ENCODE data around the gene TBC1D1.
A peak's percentile ranks its signal among the peaks of the same experiment; 100 is the strongest.

The TBC1D1 gene

GRCh38 chr4:38102957-38103588, 212.2 kb downstream of the TBC1D1 start:
- peak; percentile 81 for DNase-seq (ENCODE audit: low read depth)
- no peak overlapping the region for H3K4me3 ChIP-seq (ENCODE audit: low read depth, low read length)
- TF ChIP-seq, protein P1, sequence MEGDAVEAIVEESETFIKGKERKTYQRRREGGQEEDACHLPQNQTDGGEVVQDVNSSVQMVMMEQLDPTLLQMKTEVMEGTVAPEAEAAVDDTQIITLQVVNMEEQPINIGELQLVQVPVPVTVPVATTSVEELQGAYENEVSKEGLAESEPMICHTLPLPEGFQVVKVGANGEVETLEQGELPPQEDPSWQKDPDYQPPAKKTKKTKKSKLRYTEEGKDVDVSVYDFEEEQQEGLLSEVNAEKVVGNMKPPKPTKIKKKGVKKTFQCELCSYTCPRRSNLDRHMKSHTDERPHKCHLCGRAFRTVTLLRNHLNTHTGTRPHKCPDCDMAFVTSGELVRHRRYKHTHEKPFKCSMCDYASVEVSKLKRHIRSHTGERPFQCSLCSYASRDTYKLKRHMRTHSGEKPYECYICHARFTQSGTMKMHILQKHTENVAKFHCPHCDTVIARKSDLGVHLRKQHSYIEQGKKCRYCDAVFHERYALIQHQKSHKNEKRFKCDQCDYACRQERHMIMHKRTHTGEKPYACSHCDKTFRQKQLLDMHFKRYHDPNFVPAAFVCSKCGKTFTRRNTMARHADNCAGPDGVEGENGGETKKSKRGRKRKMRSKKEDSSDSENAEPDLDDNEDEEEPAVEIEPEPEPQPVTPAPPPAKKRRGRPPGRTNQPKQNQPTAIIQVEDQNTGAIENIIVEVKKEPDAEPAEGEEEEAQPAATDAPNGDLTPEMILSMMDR (IDR thresholded peaks at IDR 0.05; ENCODE audit: control insufficient read depth, extremely low read depth, insufficient read depth) = no peak

DNA sequence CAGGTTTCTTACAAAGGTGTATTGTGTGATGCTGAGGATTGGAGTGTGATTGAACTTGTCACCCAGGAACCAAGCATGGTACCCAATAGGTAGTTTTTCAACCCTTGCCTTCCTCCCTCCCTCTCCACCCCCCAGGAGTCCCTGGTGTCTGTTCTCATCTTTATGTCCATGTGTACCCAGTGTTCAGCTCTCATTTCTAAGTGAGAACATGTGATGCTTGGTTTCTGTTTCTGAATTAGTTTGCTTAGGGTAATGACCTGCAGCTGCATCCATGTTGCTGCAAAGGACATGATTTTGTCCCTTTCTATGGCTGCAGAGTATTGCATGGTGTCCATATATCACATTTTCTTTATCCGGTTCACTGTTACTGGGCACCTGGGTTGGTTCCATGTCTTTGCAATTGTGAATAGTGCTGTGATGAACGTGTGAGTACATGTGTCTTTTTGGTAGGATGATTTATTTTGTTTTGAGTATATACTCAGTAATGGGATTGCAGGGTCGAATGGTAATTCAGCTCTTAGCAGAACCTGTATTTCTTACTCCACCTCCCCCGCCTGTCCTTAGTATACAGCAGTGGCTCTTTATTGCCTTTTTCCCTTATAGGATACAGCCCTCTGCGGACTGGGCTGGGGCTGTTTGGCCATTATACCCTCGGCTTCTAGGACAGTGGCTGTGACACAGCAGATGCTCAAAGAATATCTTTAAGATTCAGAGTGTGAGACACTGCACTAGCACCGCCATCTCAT, 214.8 kb downstream of the TBC1D1 start:
- TF ChIP-seq, protein P1 (IDR thresholded peaks at IDR 0.05; ENCODE audit: control insufficient read depth, extremely low read depth, insufficient read depth) = no peak
- no peak overlapping the region for H3K4me3 ChIP-seq (ENCODE audit: low read depth, low read length)
- DNase-seq (ENCODE audit: low read depth) = no peak

DNA sequence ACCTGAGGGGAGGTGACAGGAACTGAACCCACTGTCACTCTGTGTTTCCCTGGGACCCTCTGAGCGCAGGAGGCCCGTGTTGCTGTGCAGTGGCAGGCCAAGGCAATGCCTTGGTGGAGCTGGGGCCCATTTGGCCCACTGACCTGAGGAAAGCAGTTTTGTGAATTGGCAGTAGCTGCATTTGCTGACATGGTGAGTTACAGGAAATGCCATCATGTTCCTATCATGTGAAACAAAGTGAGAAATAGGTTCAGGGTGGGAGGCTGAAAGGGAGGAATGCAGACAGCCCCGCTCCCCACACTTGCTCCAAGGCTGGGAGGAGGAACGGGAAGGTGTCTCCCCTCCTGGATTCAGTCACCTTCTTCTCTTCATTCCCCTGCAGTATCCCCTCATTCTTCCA, 215.4 kb downstream of the TBC1D1 start:
- DNase-seq (ENCODE audit: low read depth) = no peak

DNA sequence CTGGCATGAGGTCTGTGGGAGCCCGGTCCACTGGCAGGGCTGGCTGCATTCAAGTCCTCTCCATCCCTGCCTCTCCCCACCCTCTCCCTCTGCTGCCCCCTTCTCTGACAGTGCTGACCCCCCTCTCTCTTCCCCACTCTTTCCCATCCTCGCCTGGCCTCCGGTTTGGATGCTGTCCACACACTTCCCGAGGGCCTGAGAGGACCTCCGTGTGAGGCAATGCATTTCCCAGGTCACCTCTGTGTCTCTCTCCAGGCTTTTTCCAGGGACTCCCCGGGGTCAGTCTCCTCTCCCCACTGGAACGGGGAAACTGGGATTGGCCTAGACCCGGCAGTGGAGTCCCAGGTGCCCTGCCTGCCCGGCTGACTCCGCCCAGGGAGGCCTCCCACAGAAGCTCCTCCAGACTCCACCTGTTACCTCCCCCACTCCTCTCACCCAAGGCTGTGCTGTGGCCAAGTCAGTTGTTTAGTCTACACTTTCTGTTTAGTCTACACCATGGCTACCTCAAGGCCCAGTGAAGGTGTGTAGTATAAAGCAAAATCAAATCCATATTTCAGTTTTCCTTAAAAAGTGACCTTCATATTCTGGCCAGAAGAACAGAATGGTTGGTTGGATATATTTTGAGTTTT, 216.1 kb downstream of the TBC1D1 start:
- TF ChIP-seq, protein P1 (IDR thresholded peaks at IDR 0.05; ENCODE audit: control insufficient read depth, extremely low read depth, insufficient read depth) = no peak
- H3K4me3 ChIP-seq (ENCODE audit: low read depth, low read length) = no peak overlapping the region
- no peak for DNase-seq (ENCODE audit: low read depth)

More for the DNA sequence above, 215.4 kb downstream of the TBC1D1 start:
- H3K4me3 ChIP-seq (ENCODE audit: low read depth, low read length) = no peak overlapping the region
- TF ChIP-seq, protein P1 (IDR thresholded peaks at IDR 0.05; ENCODE audit: control insufficient read depth, extremely low read depth, insufficient read depth) = no peak

- TF ChIP-seq, protein P1 (IDR thresholded peaks at IDR 0.05; ENCODE audit: control insufficient read depth, extremely low read depth, insufficient read depth) = no peak
- H3K4me3 ChIP-seq (ENCODE audit: low read depth, low read length) = no peak overlapping the region
- no peak for DNase-seq (ENCODE audit: low read depth)
These were observed 216.9 kb downstream of the TBC1D1 start for GRCh38 chr4:38107818-38108217.

DNA sequence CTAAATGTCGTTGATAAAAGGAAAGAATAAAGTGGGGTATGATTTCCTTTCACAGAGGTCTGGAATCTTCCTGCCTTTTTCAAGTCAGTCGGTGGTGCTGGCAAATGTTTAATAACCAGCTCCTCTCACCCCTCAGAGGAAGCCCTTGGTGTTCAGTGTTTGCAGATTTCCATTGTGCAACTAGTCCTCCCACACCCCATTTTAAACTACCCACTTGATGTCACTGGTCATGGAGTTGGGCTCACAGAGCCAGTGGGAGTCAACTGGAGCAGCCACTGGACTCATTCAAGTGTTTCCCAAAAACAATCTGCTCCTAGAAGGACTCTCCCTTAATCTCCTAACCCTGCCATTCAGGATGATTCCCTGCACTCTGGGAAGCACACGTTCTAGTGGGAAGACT, 218.5 kb downstream of the TBC1D1 start:
- TF ChIP-seq, protein P1 (IDR thresholded peaks at IDR 0.05; ENCODE audit: control insufficient read depth, extremely low read depth, insufficient read depth) = no peak
- H3K4me3 ChIP-seq (ENCODE audit: low read depth, low read length) = no peak overlapping the region
- no peak for DNase-seq (ENCODE audit: low read depth)
